H1 (cell line): ENCODE results near the gene PHACTR1. TPM values are rescaled to one million over a fixed set of nuclear protein-coding genes. Genes with fewer than 3 reads are reported as not detected.

Source experiments
- GTF2F1 ChIP-seq: IDR thresholded peaks from 2 replicates; pipeline ENCODE4 v1.6.1; 2012; ENCODE audit warnings: low read depth, low read length, improper control_type of control experiment, borderline replicate concordance
- MAFK ChIP-seq: IDR thresholded peaks from 2 replicates; pipeline ENCODE4 v1.6.1; 2012; ENCODE audit warnings: low read depth, mild to moderate bottlenecking, improper control_type of control experiment, low read length
- PHF8 ChIP-seq: fragments of 200-600 bp; sonication (generic); conservative IDR thresholded peaks from 2 replicates; pipeline ENCODE4 v1.7.1; 2012; ENCODE audit warnings: low read depth, mild to moderate bottlenecking, inconsistent platforms, low read length, moderate library complexity
- SP2 ChIP-seq: IDR thresholded peaks from 2 replicates; pipeline ENCODE4 v1.6.1; 2012; ENCODE audit warnings: mild to moderate bottlenecking, low read length, inconsistent platforms
- TBP ChIP-seq: IDR thresholded peaks from 2 replicates; pipeline ENCODE4 v1.6.1; 2011; ENCODE audit warnings: low read depth, low read length, improper control_type of control experiment
- polyA plus RNA-seq, 7 experiments: library from polyadenylated mRNA; depleted of rRNA in 3 of 7; stranded (reverse) in 5 of 7; unstranded in 2 of 7; fragments of >200 nt in 5 of 7; fragments of 200-250 nt in 2 of 7; gene quantifications; 1 replicate in 5 of 7; 2 replicates in 1 of 7; 4 replicates in 1 of 7; pipeline versions ENCODE4 v1.2.1 to v1.2.3, GENCODE V29; 2011 to 2013; ENCODE audit warnings: missing spikeins in 2 of 7, mixed read lengths in 2 of 7
- total RNA-seq: library from RNA; stranded (reverse); fragmentation: NEBNext Ultra II Directional; extraction: Animal tissue kit (Norgen Biotek cat#: 25700); gene quantifications from 2 replicates; pipeline ENCODE4 v1.2.1, GENCODE V29; 2021

The PHACTR1 gene
- total and polyA plus RNA-seq, 2 of the 8 experiments (the other 6 are each of a cell fraction or from before 2014, with no cell fraction given) = 3.9 to 17.1 TPM

- TF ChIP-seq TBP (no peak), MAFK (no peak), PHF8 (no peak), GTF2F1 (no peak), SP2 (no peak)
Observed at GRCh38 chr6:12710921-12711320, 5.6 kb upstream of the PHACTR1 start (continued).
